Bronchial epithelial cell (primary cell): ENCODE data around the gene AFF3. TPM values are rescaled to one million over a fixed set of nuclear protein-coding genes. Genes with fewer than 3 reads are reported as not detected.
"Not testable (repeated sequence)": the region's sequence is repeated elsewhere in the genome, so short reads cannot be mapped to it uniquely, and the experiment has no call there.

Source experiments
- DNase-seq: peaks from one replicate; pipeline ENCODE4 v3.0.0-alpha.2; 2010; ENCODE audit warnings: low read depth
- FAIRE-seq: peaks from 2 replicates; lab custom pipeline; 2011; peaks lifted over from hg19 to GRCh38; lab: Jason Lieb, UNC
- H3K27me3 ChIP-seq: 2 replicates; pipeline ENCODE4 v1.5.1; 2011; ENCODE audit warnings: low read length; ENCODE audit not compliant: control insufficient read depth, insufficient read depth
- H3K36me3 ChIP-seq: 2 replicates; pipeline ENCODE4 v1.5.1; 2011; ENCODE audit warnings: low read length; ENCODE audit not compliant: control insufficient read depth, insufficient read depth
- H3K4me3 ChIP-seq: 2 replicates; pipeline ENCODE4 v1.5.1; 2011; ENCODE audit warnings: mild to moderate bottlenecking, low read depth, low read length, control low read depth
- total RNA-seq: library from RNA; depleted of rRNA; stranded (reverse); fragments of >200 nt; gene quantifications from 2 replicates; pipeline ENCODE4 v1.2.1, GENCODE V29; 2014
- TF ChIP-seq, protein P1 (sequence below): IDR thresholded peaks from 2 replicates; pipeline ENCODE4 v1.5.1; 2011; ENCODE audit warnings: mild to moderate bottlenecking, moderate library complexity, low read length, control low read depth, inconsistent platforms; ENCODE audit not compliant: insufficient read depth, severe bottlenecking

Gene AFF3
- total RNA-seq, 1 donor from 2014 or later, result not detected

DNA sequence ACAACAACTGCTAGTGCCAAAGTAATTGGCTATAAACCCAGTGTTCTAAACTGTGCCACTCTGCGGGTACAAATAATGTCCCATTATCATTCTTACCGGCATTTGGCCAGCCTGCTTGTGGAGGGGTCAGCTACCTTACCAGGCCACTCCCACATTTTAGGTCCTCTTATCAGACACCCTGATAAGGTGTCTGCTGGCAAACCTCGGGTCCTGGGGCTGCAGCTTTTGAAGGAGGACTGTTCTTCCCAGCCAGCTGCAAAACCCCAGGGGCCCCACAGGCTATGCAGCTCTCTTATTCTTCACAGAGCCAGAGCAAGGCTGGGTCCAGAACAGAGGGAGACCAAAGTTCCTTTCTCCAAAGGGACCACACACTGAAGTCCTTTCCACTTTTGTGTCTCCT is 394.5 kb downstream of the AFF3 start:
- Histone ChIP-seq H3K36me3 (no peaks in the 10 kb centered on the region), H3K4me3 (no peak overlapping the region), H3K27me3 (no peaks in the 10 kb centered on the region)
- no peak for FAIRE-seq
- TF ChIP-seq, protein P1, sequence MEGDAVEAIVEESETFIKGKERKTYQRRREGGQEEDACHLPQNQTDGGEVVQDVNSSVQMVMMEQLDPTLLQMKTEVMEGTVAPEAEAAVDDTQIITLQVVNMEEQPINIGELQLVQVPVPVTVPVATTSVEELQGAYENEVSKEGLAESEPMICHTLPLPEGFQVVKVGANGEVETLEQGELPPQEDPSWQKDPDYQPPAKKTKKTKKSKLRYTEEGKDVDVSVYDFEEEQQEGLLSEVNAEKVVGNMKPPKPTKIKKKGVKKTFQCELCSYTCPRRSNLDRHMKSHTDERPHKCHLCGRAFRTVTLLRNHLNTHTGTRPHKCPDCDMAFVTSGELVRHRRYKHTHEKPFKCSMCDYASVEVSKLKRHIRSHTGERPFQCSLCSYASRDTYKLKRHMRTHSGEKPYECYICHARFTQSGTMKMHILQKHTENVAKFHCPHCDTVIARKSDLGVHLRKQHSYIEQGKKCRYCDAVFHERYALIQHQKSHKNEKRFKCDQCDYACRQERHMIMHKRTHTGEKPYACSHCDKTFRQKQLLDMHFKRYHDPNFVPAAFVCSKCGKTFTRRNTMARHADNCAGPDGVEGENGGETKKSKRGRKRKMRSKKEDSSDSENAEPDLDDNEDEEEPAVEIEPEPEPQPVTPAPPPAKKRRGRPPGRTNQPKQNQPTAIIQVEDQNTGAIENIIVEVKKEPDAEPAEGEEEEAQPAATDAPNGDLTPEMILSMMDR, result no peak
- DNase-seq, result no peak

DNA sequence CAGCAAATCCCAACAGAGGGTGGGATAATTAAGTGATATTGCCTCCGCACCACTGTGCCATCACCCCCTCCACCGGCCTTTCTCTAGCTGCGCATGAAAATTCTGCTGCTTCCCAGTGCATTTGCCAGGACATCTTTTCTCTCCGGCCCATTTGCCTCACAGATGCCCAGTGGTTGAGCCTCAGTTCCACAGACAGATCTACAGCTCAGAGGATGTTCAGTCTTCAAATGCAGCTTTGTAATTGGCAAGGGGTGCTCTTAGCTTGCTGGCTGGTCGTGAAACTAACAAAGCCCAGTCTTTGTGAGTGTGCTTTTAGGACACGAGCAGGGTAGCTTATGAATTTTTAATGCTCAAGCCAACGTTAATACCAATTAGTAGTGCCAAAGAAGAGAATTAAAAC is 399.2 kb downstream of the AFF3 start:
- Histone ChIP-seq H3K27me3 (no peaks in the 10 kb centered on the region), H3K4me3 (no peak overlapping the region), H3K36me3 (no peaks in the 10 kb centered on the region)
- TF ChIP-seq, protein P1, result no peak
- no peak for DNase-seq
- FAIRE-seq, result no peak

DNA sequence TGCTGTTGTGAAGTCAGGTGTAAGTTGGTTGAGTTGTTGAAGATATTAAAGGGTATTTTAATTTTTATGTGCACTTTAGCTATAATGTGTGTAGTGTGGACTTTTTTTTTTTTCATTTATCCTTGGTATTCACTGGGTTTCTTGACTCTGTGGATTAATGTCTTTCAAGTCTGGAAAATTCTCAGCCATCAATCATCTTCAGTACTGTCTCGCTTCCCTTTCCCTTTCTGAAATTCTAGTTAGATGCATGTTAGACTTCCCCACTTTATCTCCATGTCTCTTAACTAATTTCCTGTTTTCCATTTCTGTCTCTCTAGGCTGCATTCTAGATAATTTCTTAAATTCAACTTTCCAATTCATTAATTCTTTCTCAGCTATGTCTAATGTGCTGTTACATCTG is 404.9 kb downstream of the AFF3 start:
- TF ChIP-seq, protein P1, result no peak
- Histone ChIP-seq H3K36me3 (no peaks in the 10 kb centered on the region), H3K27me3 (no peaks in the 10 kb centered on the region), H3K4me3 (no peak overlapping the region)
- FAIRE-seq (no peak), DNase-seq (no peak)

DNA sequence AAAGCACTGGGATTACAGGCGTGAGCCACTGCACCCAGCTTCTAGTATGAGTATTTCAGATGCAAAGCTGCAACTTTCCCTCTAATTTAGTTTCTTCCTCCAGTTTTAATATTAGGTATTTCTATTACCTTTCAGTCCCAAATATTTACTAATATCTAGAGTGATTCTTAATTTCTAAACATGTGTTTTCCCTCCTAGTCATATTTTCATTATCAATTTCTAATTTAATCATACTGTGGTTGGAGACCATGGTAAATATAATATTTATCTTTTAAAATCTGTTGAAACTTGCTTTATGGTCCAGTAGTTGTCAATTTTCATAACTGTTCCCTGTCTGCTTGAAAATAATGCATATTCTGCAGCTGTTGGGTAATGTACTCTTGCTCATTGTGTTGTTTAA is 406.6 kb downstream of the AFF3 start:
- no peaks in the 10 kb centered on the region for H3K36me3 ChIP-seq
- H3K4me3 ChIP-seq, result no peak overlapping the region
- DNase-seq (no peak), FAIRE-seq (no peak)
- TF ChIP-seq, protein P1, result no peak
- no peaks in the 10 kb centered on the region for H3K27me3 ChIP-seq

DNA sequence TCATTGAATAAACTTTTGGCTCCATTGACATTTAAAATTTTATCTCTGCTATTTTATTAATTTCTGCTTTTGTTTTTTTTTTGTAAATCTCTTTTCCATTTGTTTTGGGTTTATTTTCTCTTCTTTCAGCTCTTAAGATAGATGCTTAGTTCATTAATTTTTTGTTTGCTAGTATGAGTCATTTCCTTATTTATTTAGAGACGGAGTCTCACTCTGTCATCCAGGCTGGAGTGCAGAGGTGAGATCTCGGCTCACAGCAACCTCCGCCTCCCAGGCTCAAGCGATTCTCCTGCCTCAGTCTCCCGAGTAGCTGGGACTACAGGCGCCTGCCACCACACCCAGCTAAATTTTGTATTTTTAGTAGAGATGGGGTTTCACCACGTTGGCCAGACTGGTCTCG is 407.1 kb downstream of the AFF3 start:
- not testable (repeated sequence) for H3K4me3 ChIP-seq, FAIRE-seq, H3K27me3 ChIP-seq, H3K36me3 ChIP-seq
- DNase-seq, result peak; percentile 48

DNA sequence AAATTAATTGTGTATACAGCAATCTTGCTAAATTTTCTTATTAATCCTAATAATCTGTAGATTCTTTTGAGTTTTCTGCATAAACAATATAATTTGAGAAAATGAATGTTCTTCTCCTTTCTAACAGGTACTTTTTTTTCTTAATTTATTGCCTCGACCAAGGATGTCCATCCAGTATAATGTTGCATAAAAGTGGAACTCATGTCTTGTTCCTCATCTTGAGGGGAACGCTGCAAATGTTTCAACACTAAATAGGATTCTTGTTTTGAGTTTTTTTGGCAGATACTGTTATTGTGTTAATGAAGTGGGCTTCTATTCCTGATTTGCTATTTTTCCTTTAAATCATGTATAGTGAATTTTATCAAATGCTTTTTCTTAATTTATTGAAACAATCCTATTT is 408.2 kb downstream of the AFF3 start:
- Histone ChIP-seq H3K4me3 (no peak overlapping the region), H3K36me3 (no peaks in the 10 kb centered on the region), H3K27me3 (no peaks in the 10 kb centered on the region)
- DNase-seq (no peak), FAIRE-seq (no peak)
- TF ChIP-seq, protein P1, result no peak
